Urinary bladder (tissue), 4 donors: Measurements from ENCODE around the gene ZMAT3. TPM values are rescaled to one million over a fixed set of nuclear protein-coding genes. Genes with fewer than 3 reads are reported as not detected.

Experiments used
- DNase-seq: peaks from one replicate; pipeline ENCODE4 v3.0.0-alpha.2; 2015; ENCODE audit errors: extremely low spot score
- H3K27ac ChIP-seq: one replicate; pipeline ENCODE4 v1.5.1; 2013; ENCODE audit warnings: low read depth, mild to moderate bottlenecking, moderate library complexity
- H3K36me3 ChIP-seq: one replicate; pipeline ENCODE4 v1.6.1; 2013; ENCODE audit warnings: mild to moderate bottlenecking, moderate library complexity; ENCODE audit not compliant: insufficient read depth
- H3K4me1 ChIP-seq: one replicate; pipeline ENCODE4 v1.6.1; 2013; ENCODE audit warnings: mild to moderate bottlenecking, moderate library complexity; ENCODE audit not compliant: insufficient read depth
- H3K4me3 ChIP-seq: one replicate; pipeline ENCODE4 v1.5.1; 2013; ENCODE audit warnings: low read depth, low read length
- WGBS: extraction: QIAGEN DNeasy Blood & Tissue Kit; methylation state at CpG from one replicate; pipeline ENCODE4 v1.1.7; 2013; 5-methylcytosine and 5-hydroxymethylcytosine counted together
- polyA plus RNA-seq: library from polyadenylated mRNA; stranded (reverse); fragments of 200-250 nt; gene quantifications from one replicate; pipeline ENCODE4 v1.2.3, GENCODE V29; 2013
- small RNA-seq: library from RNA; depleted of rRNA; stranded (forward); fragments of <200 nt; gene quantifications from one replicate; pipeline ENCODE3, GENCODE V24; 2014
- total RNA-seq: library from RNA; depleted of rRNA; stranded (reverse); fragments of >200 nt; gene quantifications from one replicate; pipeline ENCODE4 v1.2.3, GENCODE V29; 2014
- donor health status: healthy with polysubstance abuse.
- donor health status: healthy.

ZMAT3 gene
- total and polyA plus RNA-seq, 2 donors: 4.0 to 13.5 TPM

DNA sequence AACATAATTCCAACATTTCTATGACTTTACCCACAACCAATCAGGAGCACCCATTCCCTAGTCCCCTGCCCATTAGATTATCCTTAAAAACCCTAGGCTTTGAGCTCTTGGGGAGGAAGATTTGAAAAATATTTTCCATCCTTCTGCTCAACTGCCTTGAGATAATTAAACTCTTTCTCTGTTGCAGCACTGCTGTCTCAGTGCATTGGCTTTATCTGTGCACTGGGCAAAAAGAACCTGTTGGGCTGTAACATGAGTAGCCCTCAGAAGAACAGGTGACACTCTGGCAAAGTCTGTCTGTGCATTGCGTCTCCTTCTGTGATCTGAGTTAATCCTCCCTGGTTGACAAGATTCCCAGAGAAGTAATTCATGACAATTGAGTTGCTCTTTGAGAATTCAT lies 83.9 kb downstream of the ZMAT3 start:
- 91% methylated on average over 1 of the region's 1 CpG for WGBS
- no peak overlapping the region for H3K4me3 ChIP-seq
- no peaks in the 10 kb centered on the region for H3K4me1 ChIP-seq
- H3K27ac ChIP-seq: no peak overlapping the region
- DNase-seq: no peak
- H3K36me3 ChIP-seq: no peaks in the 10 kb centered on the region

DNA sequence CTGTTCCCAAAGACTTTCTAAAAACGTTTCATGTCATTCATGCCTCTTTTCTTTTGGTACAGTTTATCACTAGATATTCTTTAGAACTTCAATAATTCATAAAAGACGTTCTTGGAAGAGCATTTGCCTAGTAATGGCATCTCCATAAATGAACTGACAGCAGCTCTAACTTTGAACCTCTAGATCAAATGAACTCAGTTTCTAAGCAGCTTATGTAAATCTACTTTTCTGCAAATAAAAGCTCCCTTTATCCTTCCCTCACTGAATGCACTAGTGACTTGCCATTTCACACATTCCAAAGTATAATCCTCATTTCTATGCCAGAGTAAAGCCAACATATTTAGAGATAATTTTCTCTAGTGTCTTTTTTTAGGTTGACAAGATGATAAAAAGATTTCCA lies 85.2 kb downstream of the ZMAT3 start:
- no peaks in the 10 kb centered on the region for H3K4me1 ChIP-seq
- H3K27ac ChIP-seq: no peak overlapping the region
- no peak for DNase-seq
- 33% methylated on average over 2 of the region's 2 CpGs for WGBS
- H3K4me3 ChIP-seq: no peak overlapping the region
- no peaks in the 10 kb centered on the region for H3K36me3 ChIP-seq

DNA sequence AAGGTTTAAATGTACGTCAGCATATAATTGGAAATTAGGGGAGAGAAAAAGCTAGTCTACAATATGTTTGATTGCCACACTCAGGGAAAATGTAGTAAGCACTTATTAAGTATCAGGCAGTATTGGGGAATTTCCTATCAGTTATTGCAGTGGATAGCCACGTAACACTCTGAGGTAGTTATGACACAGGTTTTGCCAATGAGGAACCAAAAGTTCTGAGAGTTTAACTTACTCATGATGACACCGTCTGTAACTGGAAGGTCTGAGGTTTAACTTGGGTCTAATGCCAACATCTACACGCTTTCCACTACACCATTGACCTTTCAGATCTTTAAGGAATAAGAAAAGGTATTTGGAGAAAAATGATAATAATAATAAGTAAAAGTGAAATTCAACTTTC lies 89.5 kb downstream of the ZMAT3 start:
- WGBS: 86% methylated on average over 4 of the region's 4 CpGs
- Histone ChIP-seq H3K27ac (no peak overlapping the region), H3K36me3 (no peaks in the 10 kb centered on the region), H3K4me1 (no peaks in the 10 kb centered on the region), H3K4me3 (no peak overlapping the region)
- no peak for DNase-seq

DNA sequence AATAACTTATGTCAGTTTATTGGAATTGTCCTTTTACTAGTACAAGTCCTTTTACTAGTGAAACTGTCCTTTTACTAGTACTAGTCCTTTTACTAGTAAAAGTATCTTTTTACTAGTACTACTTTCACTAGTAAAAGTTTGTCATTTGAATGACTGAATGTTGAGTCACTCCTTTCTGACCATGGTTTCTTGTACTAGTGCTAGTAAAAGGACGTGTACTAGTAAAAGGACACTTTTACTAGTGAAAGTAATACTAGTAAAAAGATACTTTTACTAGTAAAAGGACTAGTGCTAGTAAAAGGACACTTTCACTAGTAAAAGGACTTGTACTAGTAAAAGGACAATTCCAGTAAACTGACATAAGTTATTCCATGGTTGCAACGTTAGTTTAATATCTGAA lies 96.3 kb downstream of the ZMAT3 start:
- WGBS: 74% methylated on average over 2 of the region's 2 CpGs

DNA sequence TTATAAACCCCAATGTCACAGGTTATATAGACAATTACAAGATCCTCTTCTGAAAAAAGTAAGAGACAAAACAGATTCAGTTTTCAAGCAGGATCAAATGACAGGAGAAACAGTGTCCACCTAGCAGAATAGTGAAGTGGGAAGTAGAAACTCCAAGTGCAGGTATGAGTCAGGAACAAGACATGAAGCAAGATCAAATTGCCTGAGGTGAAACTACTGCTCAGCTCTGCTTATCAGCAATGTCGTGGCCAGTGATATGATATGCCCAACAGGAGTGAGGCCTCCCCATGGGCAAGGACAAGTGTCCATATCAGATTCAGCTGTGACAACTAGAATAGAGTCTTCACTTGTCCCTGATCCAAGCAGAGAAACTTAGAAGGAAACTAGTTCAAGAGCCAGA lies 100.0 kb downstream of the ZMAT3 start:
- Histone ChIP-seq H3K36me3 (no peaks in the 10 kb centered on the region), H3K27ac (no peak overlapping the region), H3K4me1 (no peaks in the 10 kb centered on the region), H3K4me3 (no peak overlapping the region)
- WGBS: 35% methylated on average over 1 of the region's 1 CpG
- DNase-seq: no peak

More for the DNA sequence above, 96.3 kb downstream of the ZMAT3 start:
- no peaks in the 10 kb centered on the region for H3K4me1 ChIP-seq
- no peak for DNase-seq
- H3K4me3 ChIP-seq: no peak overlapping the region
- H3K27ac ChIP-seq: no peak overlapping the region
- no peaks in the 10 kb centered on the region for H3K36me3 ChIP-seq

DNA sequence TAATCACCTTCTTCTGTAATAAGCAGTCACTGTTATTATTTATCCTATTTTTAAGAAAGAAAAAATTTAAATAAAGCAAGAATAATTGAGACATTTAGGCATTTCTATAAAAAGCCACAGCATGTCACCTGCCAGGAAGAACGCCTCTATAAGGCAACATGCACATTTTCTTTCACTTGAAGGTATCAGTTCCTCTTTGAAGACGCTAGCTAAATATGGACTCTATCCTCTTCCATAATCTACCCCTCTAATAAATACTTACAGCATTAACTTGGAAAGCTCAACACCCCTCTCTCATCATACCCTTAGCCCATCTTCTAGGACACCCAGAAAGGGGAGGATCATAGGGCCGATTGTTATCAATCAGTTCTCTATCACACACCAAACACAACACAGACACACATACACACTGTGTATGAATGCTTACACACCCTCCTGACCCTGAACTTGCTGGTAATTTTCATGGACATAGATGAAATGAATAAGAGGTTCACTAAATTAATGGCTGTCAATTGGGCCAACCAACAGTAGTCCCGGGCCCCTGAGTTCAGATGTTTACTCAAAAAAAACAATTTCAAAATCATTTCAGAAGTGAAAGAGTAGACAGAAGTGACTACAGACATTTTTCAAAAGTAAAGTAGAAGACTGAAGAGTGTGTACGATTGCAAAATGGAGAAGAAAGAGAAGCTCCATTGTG lies 102.5 kb downstream of the ZMAT3 start:
- H3K4me1 ChIP-seq: no peaks in the 10 kb centered on the region
- no peak for DNase-seq
- H3K27ac ChIP-seq: no peak overlapping the region
- 86% methylated on average over 5 of the region's 5 CpGs for WGBS
- no peak overlapping the region for H3K4me3 ChIP-seq
- no peaks in the 10 kb centered on the region for H3K36me3 ChIP-seq

Small RNA genes within 50 kb of the gene (small RNA-seq; reads per million reads assigned to genes)
- not detected for gene RF00019

Other genes starting within 250 kb of the ZMAT3 start
- 61.2 TPM for gene PIK3CA, start 76.5 kb upstream of the ZMAT3 start, total RNA-seq
- gene PIK3CA, start 76.5 kb upstream of the ZMAT3 start, polyA plus RNA-seq: 14.8 TPM
- gene KCNMB3, start 179.3 kb upstream of the ZMAT3 start, total RNA-seq: 6.6 TPM
- gene KCNMB3, start 179.3 kb upstream of the ZMAT3 start, polyA plus RNA-seq: 2.5 TPM